WTC11 (cell line): ENCODE measurements around the gene NECTIN4. TPM values are rescaled to one million over a fixed set of nuclear protein-coding genes. Genes with fewer than 3 reads are reported as not detected.
"Not testable (repeated sequence)": the region's sequence is repeated elsewhere in the genome, so short reads cannot be mapped to it uniquely, and the experiment has no call there.

Source experiments
- ATAC-seq: fragments of 200-7000 bp; cut with Tn5 transposase; 2 replicates; pipeline ENCODE4 v1.10.0; 2021; ENCODE audit warnings: mild to moderate bottlenecking, moderate library complexity
- CTCF ChIA-PET: fragments of 300-600 bp; sonication (Branson Sonifier 250); formaldehyde crosslinking; loops from one replicate; lab custom pipeline; 2021; ENCODE audit warnings: antibody characterized with exemption; lab: Charles Lee
- POLR2A ChIA-PET: fragments of 350-600 bp; sonication (Branson Sonifier 250); formaldehyde crosslinking; loops from one replicate; lab custom pipeline; 2021; ENCODE audit warnings: antibody characterized with exemption; lab: Charles Lee
- DNase-seq: peaks from one replicate; pipeline ENCODE4 v3.0.0; 2021; ENCODE audit warnings: low spot score
- H3K27ac Mint-ChIP-seq: 2 replicates; pipeline ENCODE4 v1.8.0; 2021; ENCODE audit warnings: mixed read lengths
- H3K27me3 Mint-ChIP-seq: 2 replicates; pipeline ENCODE4 v1.8.0; 2021; ENCODE audit warnings: low read depth, mild to moderate bottlenecking, moderate library complexity, mixed read lengths
- H3K36me3 Mint-ChIP-seq: 2 replicates; pipeline ENCODE4 v1.8.0; 2021; ENCODE audit warnings: mixed read lengths
- H3K4me1 Mint-ChIP-seq: 2 replicates; pipeline ENCODE4 v1.8.0; 2022; ENCODE audit warnings: mixed read lengths
- H3K4me3 Mint-ChIP-seq: 2 replicates; pipeline ENCODE4 v1.8.0; 2021; ENCODE audit warnings: mild to moderate bottlenecking, moderate library complexity, mixed read lengths
- H3K9me3 Mint-ChIP-seq: 2 replicates; pipeline ENCODE4 v1.8.0; 2021; ENCODE audit warnings: mixed read lengths
- ATF2 ChIP-seq: sonication (generic); formaldehyde crosslinking; IDR thresholded peaks from 2 replicates; pipeline ENCODE4 v1.8.1; 2022; ENCODE audit warnings: low read depth, missing genetic modification reagents, borderline replicate concordance
- CBFB ChIP-seq: sonication (generic); formaldehyde crosslinking; IDR thresholded peaks from 2 replicates; pipeline ENCODE4 v1.8.1; 2022; ENCODE audit warnings: mild to moderate bottlenecking, low read depth, missing genetic modification reagents
- GRHL2 ChIP-seq: fragments of 250-450 bp; sonication (Bioruptor Pico); IDR thresholded peaks from 2 replicates; pipeline ENCODE4 v1.8.0; 2022; ENCODE audit warnings: mild to moderate bottlenecking, moderate library complexity; ENCODE audit not compliant: insufficient replicate concordance, severe bottlenecking
- HMGXB4 ChIP-seq: sonication (generic); formaldehyde crosslinking; IDR thresholded peaks from 2 replicates; pipeline ENCODE4 v1.8.1; 2023; ENCODE audit warnings: mild to moderate bottlenecking, moderate library complexity, missing genetic modification reagents
- JAZF1 ChIP-seq: fragments of 250-450 bp; sonication (Bioruptor Pico); IDR thresholded peaks from 2 replicates; pipeline ENCODE4 v1.9.0; 2021; ENCODE audit warnings: moderate library complexity, mild to moderate bottlenecking, inconsistent platforms
- MLX ChIP-seq: sonication (generic); formaldehyde crosslinking; IDR thresholded peaks from 2 replicates; pipeline ENCODE4 v1.8.1; 2023; ENCODE audit warnings: mild to moderate bottlenecking, missing genetic modification reagents, moderate library complexity
- PRRX2 ChIP-seq: fragments of 250-450 bp; sonication (Bioruptor Pico); IDR thresholded peaks from 2 replicates; pipeline ENCODE4 v1.8.0; 2021; ENCODE audit warnings: mild to moderate bottlenecking
- RORB ChIP-seq: fragments of 250-450 bp; sonication (Bioruptor Pico); IDR thresholded peaks from 2 replicates; pipeline ENCODE4 v1.9.0; 2021; ENCODE audit warnings: mild to moderate bottlenecking
- SMAD4 ChIP-seq: sonication (generic); formaldehyde crosslinking; IDR thresholded peaks from 2 replicates; pipeline ENCODE4 v1.8.0; 2022; ENCODE audit warnings: mild to moderate bottlenecking, missing genetic modification reagents
- SOX15 ChIP-seq: fragments of 250-450 bp; sonication (Bioruptor Pico); IDR thresholded peaks from 2 replicates; pipeline ENCODE4 v1.9.0; 2021; ENCODE audit warnings: mild to moderate bottlenecking
- USF1 ChIP-seq: sonication (generic); formaldehyde crosslinking; IDR thresholded peaks from 2 replicates; pipeline ENCODE4 v1.8.0; 2022; ENCODE audit warnings: mild to moderate bottlenecking, missing genetic modification reagents
- USF2 ChIP-seq: sonication (generic); formaldehyde crosslinking; IDR thresholded peaks from 2 replicates; pipeline ENCODE4 v1.8.1; 2023; ENCODE audit warnings: mild to moderate bottlenecking, missing genetic modification reagents, moderate library complexity
- ZNF121 ChIP-seq: sonication (generic); formaldehyde crosslinking; IDR thresholded peaks from 2 replicates; pipeline ENCODE4 v1.8.0; 2023; ENCODE audit warnings: missing genetic modification reagents
- ZNF219 ChIP-seq: sonication (generic); formaldehyde crosslinking; IDR thresholded peaks from 2 replicates; pipeline ENCODE4 v1.8.0; 2023; ENCODE audit warnings: missing genetic modification reagents, mild to moderate bottlenecking, borderline replicate concordance
- ZNF317 ChIP-seq: sonication (generic); formaldehyde crosslinking; IDR thresholded peaks from 2 replicates; pipeline ENCODE4 v1.8.1; 2023; ENCODE audit warnings: low read depth, mild to moderate bottlenecking, moderate library complexity, missing genetic modification reagents, borderline replicate concordance
- ZNF423 ChIP-seq: fragments of 250-450 bp; sonication (Bioruptor Pico); IDR thresholded peaks from 2 replicates; pipeline ENCODE4 v2.1.2; 2022; ENCODE audit warnings: mild to moderate bottlenecking, moderate library complexity
- ZNF512 ChIP-seq: sonication (generic); formaldehyde crosslinking; IDR thresholded peaks from 2 replicates; pipeline ENCODE4 v1.8.1; 2022; ENCODE audit warnings: missing genetic modification reagents, borderline replicate concordance
- total RNA-seq: library from RNA; stranded (reverse); gene quantifications from 3 replicates; pipeline ENCODE4 v1.2.3, GENCODE V29; 2021

Gene NECTIN4
- total RNA-seq, 1 experiment from 2014 or later = 1.7 TPM

- Mint-ChIP-seq H3K4me3 (no peak overlapping the region), H3K4me1 (peaks cover 19% of the 10 kb centered on the region), H3K36me3 (no peaks in the 10 kb centered on the region)
- no peak for ATAC-seq
- POLR2A ChIA-PET = interaction anchor here (2.4 kb wide), 1 partner anchor 23 kb away, joined by 11 read pairs; the partner anchor contains the start of gene USF1
- TF ChIP-seq ZNF512 (CRISPR knock-in tag) = no peak
- TF ChIP-seq, all 79 proteins: peak for 0
- H3K9me3 Mint-ChIP-seq = no peaks in the 10 kb centered on the region
- CTCF ChIA-PET = interaction anchor here (0.6 to 4.1 kb wide), 7 partner anchors 10 to 115 kb away, joined by 3 to 109 read pairs (median 4); partner anchors contain the start of genes KLHDC9 and NECTIN4
- H3K27ac Mint-ChIP-seq = no peak overlapping the region
- no peak for DNase-seq
- peaks cover 4% of the 10 kb centered on the region; the same call in 1 of the 2 replicates for H3K27me3 Mint-ChIP-seq
Measured at GRCh38 chr1:161069241-161069640, 20.1 kb downstream of the NECTIN4 start.

GRCh38 chr1:161068306-161069234 lies 20.8 kb downstream of the NECTIN4 start:
- no peak overlapping the region for H3K4me3 Mint-ChIP-seq
- H3K27me3 Mint-ChIP-seq = peaks cover 4% of the 10 kb centered on the region; the same call in 1 of the 2 replicates
- CTCF ChIA-PET = interaction anchor here (0.9 to 4.1 kb wide), 4 partner anchors 21 to 29 kb away, joined by 3 to 109 read pairs (median 4); partner anchors contain the start of genes KLHDC9 and NECTIN4
- no peaks in the 10 kb centered on the region for H3K36me3 Mint-ChIP-seq
- ATAC-seq = peak; percentile 83
- H3K4me1 Mint-ChIP-seq = peaks cover 26% of the 10 kb centered on the region
- H3K27ac Mint-ChIP-seq = no peak overlapping the region; the same call in 1 of the 2 replicates
- DNase-seq = no peak
- POLR2A ChIA-PET = interaction anchor here (2.4 kb wide), 1 partner anchor 23 kb away, joined by 11 read pairs; the partner anchor contains the start of gene USF1
- no peak for TF ChIP-seq GRHL2 (CRISPR knock-in tag)
- H3K9me3 Mint-ChIP-seq = no peaks in the 10 kb centered on the region

- H3K27ac Mint-ChIP-seq = no peak overlapping the region
- no peak overlapping the region for H3K4me3 Mint-ChIP-seq
- CTCF ChIA-PET = no interaction called here
- peaks cover 33% of the 10 kb centered on the region for H3K4me1 Mint-ChIP-seq
- H3K36me3 Mint-ChIP-seq = no peaks in the 10 kb centered on the region
- H3K9me3 Mint-ChIP-seq = no peaks in the 10 kb centered on the region
- ATAC-seq = no peak
- no peak for TF ChIP-seq ZNF423 (CRISPR knock-in tag)
- TF ChIP-seq HMGXB4 = no peak
- no peak for TF ChIP-seq JAZF1 (CRISPR knock-in tag)
- no peak for TF ChIP-seq SMAD4 (CRISPR knock-in tag)
- TF ChIP-seq USF2 = no peak
- TF ChIP-seq CBFB (CRISPR knock-in tag) = no peak
- TF ChIP-seq ZNF121 (CRISPR knock-in tag) = no peak
- no peak for TF ChIP-seq PRRX2 (CRISPR knock-in tag)
- no peak for TF ChIP-seq RORB (CRISPR knock-in tag)
- TF ChIP-seq ZNF317 (CRISPR knock-in tag) = no peak
- no peak for TF ChIP-seq SOX15
- no peak for TF ChIP-seq USF1 (CRISPR knock-in tag)
- TF ChIP-seq MLX (CRISPR knock-in tag) = no peak
- no peak for TF ChIP-seq ZNF219 (CRISPR knock-in tag)
- TF ChIP-seq ATF2 (CRISPR knock-in tag) = no peak
- TF ChIP-seq GRHL2 (CRISPR knock-in tag) = no peak
- TF ChIP-seq, all 79 proteins: peak for 0
- POLR2A ChIA-PET = no interaction called here
- H3K27me3 Mint-ChIP-seq = peaks cover 4% of the 10 kb centered on the region; the same call in 1 of the 2 replicates
- DNase-seq = no peak
Measured at GRCh38 chr1:161066694-161067093, 22.7 kb downstream of the NECTIN4 start.

- not testable (repeated sequence) for H3K27me3 Mint-ChIP-seq, ATAC-seq, H3K27ac Mint-ChIP-seq, DNase-seq, H3K4me3 Mint-ChIP-seq, H3K36me3 Mint-ChIP-seq, H3K9me3 Mint-ChIP-seq
- CTCF ChIA-PET = interaction anchor here (0.6 to 1.1 kb wide), 3 partner anchors 14 to 100 kb away, joined by 3 read pairs; partner anchors contain the start of gene PPOX
- POLR2A ChIA-PET = interaction anchor here (0.7 kb wide), 1 partner anchor 16 kb away, joined by 5 read pairs; no protein-coding TSS in a partner anchor
- peaks cover 33% of the 10 kb centered on the region for H3K4me1 Mint-ChIP-seq
Measured at GRCh38 chr1:161065681-161066080, 23.7 kb downstream of the NECTIN4 start.
